NB4 (cell line): ENCODE data around the gene PRSS8.

Experiments used
- CTCF ChIP-seq: IDR thresholded peaks from one replicate; pipeline ENCODE4 v1.5.1; 2012; ENCODE audit warnings: low read depth, low read length
- POLR2A ChIP-seq: IDR thresholded peaks from 2 replicates; pipeline ENCODE4 v1.6.1; 2011; ENCODE audit warnings: mild to moderate bottlenecking; ENCODE audit not compliant: insufficient read length; ENCODE audit errors: extremely low read depth
- TF ChIP-seq, protein P1 (sequence below): IDR thresholded peaks from 2 replicates; pipeline ENCODE4 v1.6.1; 2011; ENCODE audit warnings: low read depth, low read length

- no peak for TF ChIP-seq CTCF
- TF ChIP-seq POLR2A, result no peak
- TF ChIP-seq, protein P1, sequence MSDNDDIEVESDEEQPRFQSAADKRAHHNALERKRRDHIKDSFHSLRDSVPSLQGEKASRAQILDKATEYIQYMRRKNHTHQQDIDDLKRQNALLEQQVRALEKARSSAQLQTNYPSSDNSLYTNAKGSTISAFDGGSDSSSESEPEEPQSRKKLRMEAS, result peak; percentile 79
These were observed 21.6 kb upstream of the PRSS8 start for GRCh38 chr16:31157136-31157535.
